HepG2 (cell line): Measurements from ENCODE around the gene MCM8. TPM values are rescaled to one million over a fixed set of nuclear protein-coding genes. Genes with fewer than 3 reads are reported as not detected.

Source experiments
- ATF1 ChIP-seq: IDR thresholded peaks from 2 replicates; pipeline ENCODE4 v1.6.1; 2016; ENCODE audit warnings: mild to moderate bottlenecking, control low read depth
- BRCA1 ChIP-seq: sonication (generic); formaldehyde crosslinking; IDR thresholded peaks from 2 replicates; pipeline ENCODE4 v1.4.0; 2020; ENCODE audit warnings: missing genetic modification reagents
- EHMT2 ChIP-seq: fragments of 200-600 bp; sonication (generic); IDR thresholded peaks from 2 replicates; pipeline ENCODE4 v1.7.0; 2017; ENCODE audit warnings: antibody characterized with exemption, low read depth, low read length, borderline replicate concordance
- EP300 ChIP-seq, 3 experiments: sonication (generic) in 1 of 3; formaldehyde crosslinking in 1 of 3; IDR thresholded peaks; 2 replicates each; pipeline versions ENCODE4 v1.5.1 to v1.6.1; 2011 to 2020; ENCODE audit warnings: low read depth in 2 of 3, low read length in 2 of 3, borderline replicate concordance in 1 of 3, improper control_type of control experiment in 1 of 3, mild to moderate bottlenecking in 1 of 3, missing genetic modification reagents in 1 of 3, moderate library complexity in 1 of 3
- EZH2 ChIP-seq: conservative IDR thresholded peaks from 2 replicates; pipeline ENCODE4 v1.6.1; 2012; ENCODE audit warnings: mild to moderate bottlenecking, low read depth, low read length, moderate library complexity
- GTF2F1 ChIP-seq: fragments of 150-350 bp; IDR thresholded peaks from 2 replicates; pipeline ENCODE4 v1.6.1; 2014; ENCODE audit warnings: low read length
- HDAC2 ChIP-seq: sonication (generic); formaldehyde crosslinking; IDR thresholded peaks from 2 replicates; pipeline ENCODE4 v1.4.0; 2020; ENCODE audit warnings: missing genetic modification reagents
- HMG20B ChIP-seq: conservative IDR thresholded peaks from 2 replicates; pipeline ENCODE4 v1.6.1; 2016; ENCODE audit warnings: missing genetic modification reagents, missing compliant biosample characterization
- HNF4G ChIP-seq, 2 experiments: sonication (generic) in 1 of 2; formaldehyde crosslinking in 1 of 2; IDR thresholded peaks; 2 replicates each; pipeline versions ENCODE4 v1.4.0 to v1.6.1; 2011 to 2020; ENCODE audit warnings: borderline replicate concordance in 2 of 2, low read depth in 2 of 2, mild to moderate bottlenecking in 2 of 2, low read length in 1 of 2, missing genetic modification reagents in 1 of 2, moderate library complexity in 1 of 2
- NFRKB ChIP-seq: fragments of 450-650 bp; IDR thresholded peaks from 2 replicates; pipeline ENCODE4 v1.6.1; 2017
- NRL ChIP-seq: sonication (generic); formaldehyde crosslinking; IDR thresholded peaks from 2 replicates; pipeline ENCODE4 v1.5.0; 2020; ENCODE audit warnings: missing genetic modification reagents, mild to moderate bottlenecking, moderate library complexity, borderline replicate concordance
- PAF1 ChIP-seq: IDR thresholded peaks from 2 replicates; pipeline ENCODE4 v1.6.1; 2016; ENCODE audit warnings: missing genetic modification reagents, missing compliant biosample characterization
- PATZ1 ChIP-seq: sonication (generic); formaldehyde crosslinking; IDR thresholded peaks from 2 replicates; pipeline ENCODE4 v1.4.0; 2020; ENCODE audit warnings: missing genetic modification reagents
- RNF2 ChIP-seq: fragments of 450-650 bp; conservative IDR thresholded peaks from 2 replicates; pipeline ENCODE4 v1.6.1; 2016; ENCODE audit warnings: low read depth
- SKI ChIP-seq: fragments of 450-650 bp; IDR thresholded peaks from one replicate; pipeline ENCODE4 v1.6.1; 2018; ENCODE audit warnings: mild to moderate bottlenecking; ENCODE audit not compliant: partially characterized antibody
- SOX6 ChIP-seq, 2 experiments: fragments of 450-650 bp in 1 of 2; sonication (generic) in 1 of 2; formaldehyde crosslinking in 1 of 2; IDR thresholded peaks; 2 replicates each; pipeline versions ENCODE4 v1.4.0 to v1.6.1; 2017 to 2020; ENCODE audit warnings: antibody characterized with exemption in 1 of 2, mild to moderate bottlenecking in 1 of 2, missing genetic modification reagents in 1 of 2
- TCF7L2 ChIP-seq: IDR thresholded peaks from 2 replicates; pipeline ENCODE4 v1.6.1; 2011; ENCODE audit warnings: mild to moderate bottlenecking, low read depth, low read length, moderate library complexity
- TEF ChIP-seq: sonication (generic); formaldehyde crosslinking; IDR thresholded peaks from 2 replicates; pipeline ENCODE4 v1.5.0; 2020; ENCODE audit warnings: missing genetic modification reagents
- THYN1 ChIP-seq: sonication (generic); formaldehyde crosslinking; IDR thresholded peaks from 2 replicates; pipeline ENCODE4 v1.8.1; 2023; ENCODE audit warnings: low read depth, mild to moderate bottlenecking, moderate library complexity, missing genetic modification reagents, borderline replicate concordance
- ZNF256 ChIP-seq: sonication (generic); formaldehyde crosslinking; conservative IDR thresholded peaks from 2 replicates; pipeline ENCODE4 v1.4.0; 2020; ENCODE audit warnings: missing genetic modification reagents
- ZNF34 ChIP-seq: sonication (generic); formaldehyde crosslinking; IDR thresholded peaks from 2 replicates; pipeline ENCODE4 v1.4.0; 2020; ENCODE audit warnings: mild to moderate bottlenecking, missing genetic modification reagents, borderline replicate concordance
- ZNF816 ChIP-seq: sonication (generic); formaldehyde crosslinking; IDR thresholded peaks from 2 replicates; pipeline ENCODE4 v1.8.0; 2022; ENCODE audit warnings: missing genetic modification reagents, mild to moderate bottlenecking, borderline replicate concordance
- ZUFSP ChIP-seq: sonication (generic); formaldehyde crosslinking; IDR thresholded peaks from 2 replicates; pipeline ENCODE4 v1.9.0; 2021; ENCODE audit warnings: missing genetic modification reagents, mild to moderate bottlenecking, borderline replicate concordance
- polyA plus RNA-seq, 8 experiments: library from polyadenylated mRNA; depleted of rRNA in 3 of 8; stranded (reverse) in 7 of 8; unstranded in 1 of 8; fragments of >200 nt; fragmentation: Illumina TruSeq in 4 of 8; extraction: Trizol in 4 of 8; gene quantifications; 2 replicates each; pipeline versions ENCODE4 v1.2.1 to v1.2.3, GENCODE V29; 2011 to 2016; ENCODE audit warnings: low read depth in 4 of 8, missing spikeins in 1 of 8, mixed read lengths in 1 of 8; ENCODE audit not compliant: insufficient read depth in 1 of 8
- total RNA-seq, 5 experiments: library from RNA; depleted of rRNA; stranded (reverse); fragments of >200 nt; fragmentation: Illumina TruSeq; extraction: Trizol; gene quantifications; 2 replicates each; pipeline ENCODE4 v1.2.3, GENCODE V29; 2016; ENCODE audit warnings: low read depth in 1 of 5

The MCM8 gene
- total and polyA plus RNA-seq, 2 of the 13 experiments (the other 11 are each of a cell fraction or from before 2014, with no cell fraction given) = 11.5 to 59.3 TPM

GRCh38 chr20:6008254-6008653 is 57.8 kb downstream of the MCM8 start (continued):
- TF ChIP-seq EZH2 (no peak), RNF2 (no peak), TEF (CRISPR knock-in tag) (no peak), SOX6 (IDR thresholded peaks at IDR 0.05) (no peak), SOX6 (CRISPR knock-in tag; IDR thresholded peaks at IDR 0.05) (no peak), PAF1 (CRISPR knock-in tag) (no peak), NRL (CRISPR knock-in tag) (no peak), BRCA1 (CRISPR knock-in tag) (no peak), SKI (peak; percentile 14), EP300 (IDR thresholded peaks at IDR 0.05; ENCODE audit: low read depth in 2 of 2, low read length in 2 of 2) (peak in 1 of 2 experiments; percentile 77; a peak in 1 of 4 replicates), EP300 (CRISPR knock-in tag; IDR thresholded peaks at IDR 0.05; ENCODE audit: borderline replicate concordance) (peak; percentile 75; the same call in 1 of the 2 replicates), ZNF34 (CRISPR knock-in tag) (no peak), GTF2F1 (no peak), TCF7L2 (peak; percentile 59; the same call in 1 of the 2 replicates), NFRKB (no peak), HDAC2 (CRISPR knock-in tag) (no peak), PATZ1 (CRISPR knock-in tag) (no peak), ZNF256 (CRISPR knock-in tag) (no peak), THYN1 (CRISPR knock-in tag) (no peak), ZNF816 (CRISPR knock-in tag) (no peak; the same call in 1 of the 2 replicates), ZUFSP (CRISPR knock-in tag) (no peak), EHMT2 (0 out of 2 replicates have a peak, but pooled peaks have one; percentile 17), HNF4G (IDR thresholded peaks at IDR 0.05; ENCODE audit: borderline replicate concordance, low read depth, low read length) (no peak), HNF4G (CRISPR knock-in tag; IDR thresholded peaks at IDR 0.05; ENCODE audit: borderline replicate concordance, low read depth) (no peak), ATF1 (peak; percentile 13; the same call in 1 of the 2 replicates), HMG20B (0 out of 2 replicates have a peak, but pooled peaks have one; percentile 49)
